Posterior cingulate gyrus (tissue), 11 donors: ENCODE results near the gene PNRC2.
A peak's percentile ranks its signal among the peaks of the same experiment; 100 is the strongest.
"Not testable (repeated sequence)": the region's sequence is repeated elsewhere in the genome, so short reads cannot be mapped to it uniquely, and the experiment has no call there.

Experiments used
- DNase-seq, 10 donors: peaks; one replicate each; pipeline versions ENCODE4 v3.0.0 to v3.0.0-alpha.2; 2020 to 2021; ENCODE audit warnings: mixed read lengths in 3 of 10
- intact Hi-C: fragments of 100-400 bp; cut with DNase I; formaldehyde crosslinking; loops from one replicate; pipeline ENCODE4 v1.15.1; 2023

The PNRC2 gene

GRCh38 chr1:23936481-23937176 lies 23.0 kb upstream of the PNRC2 start:
- no peak for DNase-seq
- intact Hi-C loops: no loop called here

DNA sequence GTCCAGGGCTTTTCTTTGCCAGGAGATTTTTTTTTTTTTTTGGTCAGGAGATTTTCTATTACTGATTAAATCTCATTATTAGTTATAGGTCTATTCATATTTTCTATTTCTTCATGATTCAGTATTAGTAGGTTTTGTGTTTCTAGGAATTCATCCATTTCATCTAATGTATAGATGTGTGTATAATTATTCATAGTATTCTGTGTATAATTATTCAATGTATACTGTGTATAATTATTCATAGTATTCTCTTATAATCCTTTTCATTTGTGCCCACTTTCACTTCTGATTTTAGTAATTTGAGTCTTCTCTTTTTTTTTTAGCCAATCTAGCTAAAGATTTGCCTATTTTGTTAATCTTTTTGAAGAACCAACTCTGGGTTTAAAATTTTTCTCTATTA lies 12.3 kb upstream of the PNRC2 start:
- intact Hi-C loops: no loop called here
- DNase-seq: no peak

GRCh38 chr1:23953020-23953419 lies 6.6 kb upstream of the PNRC2 start:
- intact Hi-C loops: no loop called here
- DNase-seq: no peak

GRCh38 chr1:23957096-23957495 lies 2.5 kb upstream of the PNRC2 start:
- intact Hi-C loops: no loop called here
- DNase-seq: peak in 1 of 10 donors; percentile 70

DNA sequence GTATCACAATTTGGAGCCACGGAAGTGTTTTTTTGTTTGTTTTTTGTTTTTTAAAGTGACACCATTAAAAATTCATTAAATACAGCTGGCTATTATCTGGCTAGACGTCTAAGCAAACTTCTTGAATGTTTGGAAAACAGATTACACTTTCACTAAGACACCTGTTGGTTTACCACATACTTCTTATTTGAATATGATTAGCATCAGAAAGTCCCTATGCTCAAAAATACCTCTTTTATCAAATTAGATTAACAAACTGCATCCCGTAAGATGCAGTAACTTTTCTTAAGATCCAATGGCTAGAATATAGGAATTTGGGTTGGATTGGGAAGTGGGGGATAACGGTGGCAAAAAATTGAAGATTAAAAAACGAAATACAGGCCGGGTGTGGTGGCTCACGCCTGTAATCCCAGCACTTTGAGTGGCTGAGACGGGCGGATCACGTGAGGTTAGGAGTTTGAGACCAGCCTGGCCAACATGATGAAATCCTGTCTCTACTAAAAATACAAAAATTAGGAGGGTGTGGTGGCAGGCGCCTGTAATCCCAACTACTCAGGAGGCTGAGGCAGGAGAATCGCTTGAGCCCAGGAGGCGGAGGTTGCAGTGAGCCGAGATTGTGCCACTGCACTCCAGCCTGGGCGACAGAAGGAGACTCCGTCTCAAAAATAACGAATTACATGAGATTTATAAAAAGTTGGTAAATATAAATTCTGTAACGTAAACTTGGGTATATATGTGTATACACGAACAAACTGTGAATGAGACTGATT lies 1.4 kb upstream of the PNRC2 start:
- intact Hi-C loops: loop anchor here (2.0 kb wide), 1 partner anchor 21 kb away; no protein-coding TSS in a partner anchor
- not testable (repeated sequence) for DNase-seq

GRCh38 chr1:23958810-23959460 lies 693 bp upstream of the PNRC2 start:
- intact Hi-C loops: loop anchor here (2.0 kb wide), 1 partner anchor 20 kb away; no protein-coding TSS in a partner anchor
- peak; percentile 15 to 91 (median 52) for DNase-seq

GRCh38 chr1:23960291-23961020 lies 828 bp downstream of the PNRC2 start:
- no peak for DNase-seq
- intact Hi-C loops: no loop called here

- DNase-seq: no peak
- intact Hi-C loops: no loop called here
Measured at GRCh38 chr1:23963617-23964234, 4.1 kb downstream of the PNRC2 start.

DNA sequence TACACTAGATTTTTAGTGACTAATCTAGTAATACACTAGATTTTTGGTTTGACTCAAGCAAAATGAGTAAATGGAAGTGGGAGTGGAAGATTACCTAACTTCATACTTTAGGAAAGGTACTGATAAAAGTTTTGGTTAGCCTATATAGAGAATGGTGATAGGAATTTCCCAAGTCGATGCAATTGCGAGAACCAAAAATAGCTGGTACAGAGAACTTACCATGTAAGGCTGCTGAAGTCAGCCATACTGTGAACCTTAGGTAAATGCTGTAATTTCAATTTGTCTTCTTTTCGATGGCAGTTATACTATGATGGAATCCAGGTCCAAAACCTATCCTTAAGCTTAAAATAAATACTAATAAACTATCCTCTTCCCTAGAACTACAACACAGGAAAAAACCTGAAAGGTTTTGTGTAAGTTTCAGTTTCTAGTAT lies 4.6 kb downstream of the PNRC2 start:
- DNase-seq: no peak
- intact Hi-C loops: no loop called here

DNA sequence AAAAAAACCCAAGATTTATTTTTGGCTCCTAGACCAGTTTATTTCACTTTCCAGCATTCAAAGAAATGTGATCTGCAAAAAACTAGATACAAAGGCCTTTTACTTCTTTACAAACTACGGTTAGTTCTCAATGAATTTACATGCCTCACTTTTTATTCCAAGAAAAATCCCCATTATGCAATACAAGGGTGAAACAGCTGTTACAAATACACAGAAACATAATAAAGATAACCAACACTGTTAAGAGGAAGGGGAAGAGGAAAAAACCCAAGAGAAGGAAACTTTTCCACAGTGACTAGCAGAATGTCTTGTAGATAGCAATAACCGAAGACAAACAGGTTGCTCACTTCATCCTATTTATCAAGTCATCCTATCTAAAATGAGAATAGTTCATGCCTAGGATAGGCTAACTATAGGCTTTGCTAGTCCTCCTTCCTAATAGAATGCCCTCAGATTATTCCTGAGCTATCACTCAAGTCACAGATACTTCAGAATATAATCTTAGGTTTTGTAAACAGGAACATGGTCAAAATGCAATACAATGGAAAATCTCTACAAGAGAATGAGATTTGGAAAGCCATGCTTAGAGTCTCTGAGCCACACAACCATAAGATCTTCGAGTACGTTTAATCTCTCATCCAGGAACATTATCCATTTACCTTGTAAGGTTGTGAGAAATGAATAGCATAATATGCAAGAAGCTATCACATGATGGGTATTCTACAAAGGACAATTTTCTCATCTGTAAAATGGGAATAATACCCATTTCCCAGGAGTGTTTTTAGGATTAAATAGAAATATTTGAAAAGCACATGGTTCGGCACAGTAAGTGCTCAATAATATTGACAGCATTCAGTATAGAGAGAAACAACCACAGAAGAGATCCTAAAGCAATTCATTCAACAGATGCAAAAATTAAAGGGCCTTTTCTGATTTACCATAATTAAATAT lies 5.4 kb downstream of the PNRC2 start:
- no peak for DNase-seq
- intact Hi-C loops: no loop called here

DNA sequence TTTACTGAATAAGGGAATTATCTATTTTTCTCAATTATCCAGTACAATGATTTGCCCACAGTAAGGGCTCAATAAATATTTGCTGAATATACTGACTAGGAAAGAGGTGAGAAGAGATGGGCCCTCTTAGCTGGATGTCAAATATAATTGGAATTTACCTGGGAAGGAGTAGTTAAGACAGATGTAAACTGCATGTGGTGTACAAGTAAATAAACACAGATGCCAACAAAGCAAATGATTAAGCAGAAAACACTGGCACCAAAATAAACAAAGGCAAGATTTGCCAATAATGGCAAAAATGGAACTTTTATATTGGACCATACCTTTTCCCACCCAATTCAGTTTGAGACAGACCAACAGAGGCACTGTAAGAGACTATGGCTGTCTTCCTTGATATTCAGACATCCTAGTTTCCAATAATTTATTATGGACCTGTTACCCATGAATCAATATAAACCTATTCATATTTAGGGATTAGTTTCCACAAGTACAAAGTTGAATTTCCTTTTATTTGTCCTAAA lies 7.4 kb downstream of the PNRC2 start:
- no peak for DNase-seq
- intact Hi-C loops: no loop called here

- intact Hi-C loops: no loop called here
Measured at GRCh38 chr1:23967871-23968270, 8.2 kb downstream of the PNRC2 start.

DNA sequence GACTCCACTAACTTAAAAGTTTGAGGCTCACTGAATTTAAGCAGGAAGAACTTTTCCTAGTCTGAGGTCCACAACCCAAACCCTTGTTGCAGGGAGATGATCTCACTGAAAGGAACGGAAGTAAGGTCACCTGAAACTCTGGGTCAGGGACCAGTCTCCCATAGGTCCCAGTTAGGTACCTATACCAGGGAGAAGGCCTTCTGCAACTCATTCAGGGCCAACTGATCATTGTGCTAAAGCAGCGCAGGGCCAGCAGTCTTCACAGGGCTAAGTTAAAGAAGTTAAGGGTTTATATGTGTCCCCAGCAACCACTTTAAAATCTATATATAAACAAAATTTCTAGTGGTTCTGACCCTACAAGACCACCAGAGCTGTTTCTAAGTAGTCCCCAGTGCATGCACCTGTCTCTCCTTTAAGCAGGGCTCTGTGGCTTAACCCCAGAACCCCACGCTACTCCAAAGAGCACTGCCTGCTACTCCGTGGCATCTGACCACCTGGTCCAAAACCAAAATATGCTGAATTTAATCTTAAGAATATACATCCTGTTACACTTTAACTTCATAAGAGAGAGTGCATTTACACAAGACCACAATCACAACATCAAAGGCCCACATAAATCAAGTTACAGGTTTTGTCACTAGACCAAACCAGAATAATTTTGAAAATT lies 17.7 kb downstream of the PNRC2 start:
- no peak for DNase-seq
- intact Hi-C loops: no loop called here

More at GRCh38 chr1:23967871-23968270, 8.2 kb downstream of the PNRC2 start:
- no peak for DNase-seq

DNA sequence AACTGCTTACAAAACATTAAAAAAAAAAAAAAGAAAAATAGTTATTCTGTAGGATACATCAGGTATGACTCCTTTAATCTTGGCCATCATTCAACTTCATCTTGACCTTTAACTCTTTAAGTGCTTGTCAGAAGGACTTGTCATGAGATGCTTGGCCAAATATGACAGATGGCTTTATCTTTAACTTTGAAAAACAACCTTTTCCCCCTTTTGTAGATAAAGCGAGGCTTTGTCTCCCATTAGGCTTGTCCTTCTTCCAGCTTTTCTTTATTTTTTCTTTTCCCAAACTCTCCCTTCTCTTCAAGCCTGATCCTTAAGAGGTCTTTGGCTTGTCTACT lies 18.2 kb downstream of the PNRC2 start:
- intact Hi-C loops: loop anchor here (2.0 kb wide), 1 partner anchor 19 kb away; the partner anchor contains the start of gene PNRC2

GRCh38 chr1:23978805-23979204 lies 19.2 kb downstream of the PNRC2 start:
- no peak for DNase-seq
- intact Hi-C loops: loop anchor here (2.0 kb wide), 1 partner anchor 20 kb away; the partner anchor contains the start of gene PNRC2

More for the DNA sequence above, 18.2 kb downstream of the PNRC2 start:
- DNase-seq: no peak

DNA sequence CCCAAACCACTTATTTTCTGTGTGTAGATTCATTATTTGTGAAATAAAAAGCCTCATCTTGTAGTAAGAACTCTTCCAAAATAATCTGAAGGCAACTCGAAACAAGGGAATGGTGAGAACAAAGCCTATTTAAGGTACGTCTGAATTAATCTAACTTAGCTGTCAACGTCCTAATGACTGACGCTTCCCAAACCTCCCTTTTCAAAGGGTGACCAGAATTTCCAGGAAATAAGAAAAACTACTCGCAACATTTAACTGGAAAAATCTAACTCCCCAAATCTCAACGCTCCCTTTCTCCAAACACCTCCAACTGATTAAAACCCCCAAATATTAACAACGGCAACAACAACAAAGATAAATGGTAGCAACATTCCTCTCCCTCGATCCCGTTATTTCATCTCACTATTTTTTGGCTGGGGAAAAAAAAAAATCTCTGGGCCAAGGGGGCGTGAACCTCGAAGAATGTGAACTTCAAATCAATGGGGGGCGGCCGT lies 19.8 kb downstream of the PNRC2 start:
- DNase-seq: no peak
- intact Hi-C loops: loop anchor here (2.0 kb wide), 1 partner anchor 21 kb away; the partner anchor contains the start of gene PNRC2

- intact Hi-C loops: loop anchor here (2.0 kb wide), 1 partner anchor 21 kb away; the partner anchor contains the start of gene PNRC2
- peak; percentile 96 to 100 (median 97) for DNase-seq
Measured at GRCh38 chr1:23979881-23980727, 20.5 kb downstream of the PNRC2 start, which contains the start of gene SRSF10. SRSF10 (minus strand) TSS chr1:23980327; CDS start chr1:23980255, 72 bp downstream.
